HCT116 (cell line): Measurements from ENCODE around the gene CD200.

Experiments used
- EZH2 ChIP-seq: fragments of 200-600 bp; sonication (generic); IDR thresholded peaks from 2 replicates; pipeline ENCODE4 v1.6.1; 2017; ENCODE audit warnings: antibody characterized with exemption, mixed run types
- MAX ChIP-seq: IDR thresholded peaks from 2 replicates; pipeline ENCODE4 v1.6.1; 2012
- POLR2A ChIP-seq: IDR thresholded peaks from 2 replicates; pipeline ENCODE4 v1.7.0; 2011; ENCODE audit warnings: borderline replicate concordance; ENCODE audit not compliant: insufficient read depth, insufficient read length; ENCODE audit errors: extremely low read depth
- POLR2AphosphoS5 ChIP-seq: IDR thresholded peaks from 2 replicates; pipeline ENCODE4 v1.6.1; 2011; ENCODE audit warnings: mild to moderate bottlenecking, low read depth, low read length, moderate library complexity
- RAD21 ChIP-seq: IDR thresholded peaks from 2 replicates; pipeline ENCODE4 v1.6.1; 2012; ENCODE audit warnings: low read depth, mild to moderate bottlenecking
- SIN3A ChIP-seq: IDR thresholded peaks from 2 replicates; pipeline ENCODE4 v1.6.1; 2012; ENCODE audit warnings: low read depth
- ZFX ChIP-seq: fragments of 450-650 bp; IDR thresholded peaks from 2 replicates; pipeline ENCODE4 v1.6.1; 2017
- TF ChIP-seq, protein P1 (sequence below): IDR thresholded peaks from 2 replicates; pipeline ENCODE4 v1.6.1; 2011; ENCODE audit warnings: mild to moderate bottlenecking, low read length, moderate library complexity; ENCODE audit not compliant: insufficient replicate concordance; ENCODE audit errors: extremely low read depth
- TF ChIP-seq, protein P2 (sequence below), 3 experiments: fragments of 200-600 bp in 1 of 3; sonication (generic) in 1 of 3; IDR thresholded peaks in 2 of 3; conservative IDR thresholded peaks in 1 of 3; 2 replicates each; pipeline ENCODE4 v1.5.1; 2012 to 2017; ENCODE audit warnings: low read depth in 2 of 3, low read length in 2 of 3, antibody characterized with exemption in 1 of 3, borderline replicate concordance in 1 of 3, control low read depth in 1 of 3, mild to moderate bottlenecking in 1 of 3, mixed read lengths in 1 of 3, mixed run types in 1 of 3, moderate library complexity in 1 of 3; ENCODE audit not compliant: insufficient read depth in 1 of 3
- TF ChIP-seq, protein P3 (sequence below): IDR thresholded peaks from 2 replicates; pipeline ENCODE4 v1.6.1; 2012; ENCODE audit warnings: low read depth

DNA sequence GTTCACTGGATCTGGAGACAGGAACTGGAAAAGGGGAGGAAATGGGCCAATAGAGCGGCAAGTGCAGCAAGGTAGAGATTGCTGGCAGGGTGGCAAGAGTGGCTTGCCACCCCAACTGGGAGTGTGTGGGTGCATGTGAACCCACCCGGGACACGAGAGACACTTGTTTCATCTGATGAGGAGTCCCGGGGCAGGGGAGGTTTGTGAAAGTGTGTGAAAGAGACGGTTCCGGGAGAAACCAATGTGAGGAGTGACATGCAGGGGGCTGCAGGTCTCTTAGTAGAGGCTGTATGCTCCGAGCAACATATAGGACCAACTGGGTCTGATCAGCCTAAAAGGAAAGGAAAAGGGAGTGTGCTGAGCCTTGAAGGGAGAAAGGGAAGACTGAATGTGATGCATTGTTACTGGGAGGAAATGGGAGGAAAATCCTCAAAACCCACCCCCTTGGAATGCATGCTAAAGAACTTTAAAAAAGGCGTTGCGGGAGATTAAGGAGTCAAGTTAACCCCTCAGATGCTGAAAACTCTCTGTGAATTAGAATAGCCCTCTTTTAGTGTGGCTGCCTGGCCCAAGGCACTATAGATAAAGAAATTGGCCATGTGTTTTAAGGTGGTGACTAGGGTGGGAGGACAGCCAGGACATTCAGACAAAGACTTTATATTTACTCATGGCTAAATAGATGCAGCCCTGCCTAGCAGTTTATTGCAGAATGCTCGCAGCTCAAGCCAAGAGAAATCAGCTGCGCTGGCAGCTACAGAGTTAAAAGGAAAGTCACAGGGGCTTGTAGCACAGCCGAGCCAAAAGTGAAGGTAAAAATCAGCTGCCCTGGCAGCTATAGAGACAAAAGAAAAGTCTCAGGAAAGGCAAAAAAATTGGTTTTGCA is 29.8 kb upstream of the CD200 start:
- TF ChIP-seq, protein P1, sequence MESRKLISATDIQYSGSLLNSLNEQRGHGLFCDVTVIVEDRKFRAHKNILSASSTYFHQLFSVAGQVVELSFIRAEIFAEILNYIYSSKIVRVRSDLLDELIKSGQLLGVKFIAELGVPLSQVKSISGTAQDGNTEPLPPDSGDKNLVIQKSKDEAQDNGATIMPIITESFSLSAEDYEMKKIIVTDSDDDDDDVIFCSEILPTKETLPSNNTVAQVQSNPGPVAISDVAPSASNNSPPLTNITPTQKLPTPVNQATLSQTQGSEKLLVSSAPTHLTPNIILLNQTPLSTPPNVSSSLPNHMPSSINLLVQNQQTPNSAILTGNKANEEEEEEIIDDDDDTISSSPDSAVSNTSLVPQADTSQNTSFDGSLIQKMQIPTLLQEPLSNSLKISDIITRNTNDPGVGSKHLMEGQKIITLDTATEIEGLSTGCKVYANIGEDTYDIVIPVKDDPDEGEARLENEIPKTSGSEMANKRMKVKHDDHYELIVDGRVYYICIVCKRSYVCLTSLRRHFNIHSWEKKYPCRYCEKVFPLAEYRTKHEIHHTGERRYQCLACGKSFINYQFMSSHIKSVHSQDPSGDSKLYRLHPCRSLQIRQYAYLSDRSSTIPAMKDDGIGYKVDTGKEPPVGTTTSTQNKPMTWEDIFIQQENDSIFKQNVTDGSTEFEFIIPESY = no peak
- TF ChIP-seq, protein P2, sequence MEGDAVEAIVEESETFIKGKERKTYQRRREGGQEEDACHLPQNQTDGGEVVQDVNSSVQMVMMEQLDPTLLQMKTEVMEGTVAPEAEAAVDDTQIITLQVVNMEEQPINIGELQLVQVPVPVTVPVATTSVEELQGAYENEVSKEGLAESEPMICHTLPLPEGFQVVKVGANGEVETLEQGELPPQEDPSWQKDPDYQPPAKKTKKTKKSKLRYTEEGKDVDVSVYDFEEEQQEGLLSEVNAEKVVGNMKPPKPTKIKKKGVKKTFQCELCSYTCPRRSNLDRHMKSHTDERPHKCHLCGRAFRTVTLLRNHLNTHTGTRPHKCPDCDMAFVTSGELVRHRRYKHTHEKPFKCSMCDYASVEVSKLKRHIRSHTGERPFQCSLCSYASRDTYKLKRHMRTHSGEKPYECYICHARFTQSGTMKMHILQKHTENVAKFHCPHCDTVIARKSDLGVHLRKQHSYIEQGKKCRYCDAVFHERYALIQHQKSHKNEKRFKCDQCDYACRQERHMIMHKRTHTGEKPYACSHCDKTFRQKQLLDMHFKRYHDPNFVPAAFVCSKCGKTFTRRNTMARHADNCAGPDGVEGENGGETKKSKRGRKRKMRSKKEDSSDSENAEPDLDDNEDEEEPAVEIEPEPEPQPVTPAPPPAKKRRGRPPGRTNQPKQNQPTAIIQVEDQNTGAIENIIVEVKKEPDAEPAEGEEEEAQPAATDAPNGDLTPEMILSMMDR (IDR thresholded peaks at IDR 0.05 in 2 of 3, conservative IDR thresholded peaks at IDR 0.05 in 1 of 3; ENCODE audit: borderline replicate concordance in 1 of 3, insufficient read depth in 1 of 3, low read depth in 2 of 3, low read length in 2 of 3) = no peak
- TF ChIP-seq RAD21 (no peak), EZH2 (no peak), POLR2A (no peak), POLR2AphosphoS5 (no peak), ZFX (no peak), MAX (no peak), SIN3A (no peak)
- TF ChIP-seq, protein P3, sequence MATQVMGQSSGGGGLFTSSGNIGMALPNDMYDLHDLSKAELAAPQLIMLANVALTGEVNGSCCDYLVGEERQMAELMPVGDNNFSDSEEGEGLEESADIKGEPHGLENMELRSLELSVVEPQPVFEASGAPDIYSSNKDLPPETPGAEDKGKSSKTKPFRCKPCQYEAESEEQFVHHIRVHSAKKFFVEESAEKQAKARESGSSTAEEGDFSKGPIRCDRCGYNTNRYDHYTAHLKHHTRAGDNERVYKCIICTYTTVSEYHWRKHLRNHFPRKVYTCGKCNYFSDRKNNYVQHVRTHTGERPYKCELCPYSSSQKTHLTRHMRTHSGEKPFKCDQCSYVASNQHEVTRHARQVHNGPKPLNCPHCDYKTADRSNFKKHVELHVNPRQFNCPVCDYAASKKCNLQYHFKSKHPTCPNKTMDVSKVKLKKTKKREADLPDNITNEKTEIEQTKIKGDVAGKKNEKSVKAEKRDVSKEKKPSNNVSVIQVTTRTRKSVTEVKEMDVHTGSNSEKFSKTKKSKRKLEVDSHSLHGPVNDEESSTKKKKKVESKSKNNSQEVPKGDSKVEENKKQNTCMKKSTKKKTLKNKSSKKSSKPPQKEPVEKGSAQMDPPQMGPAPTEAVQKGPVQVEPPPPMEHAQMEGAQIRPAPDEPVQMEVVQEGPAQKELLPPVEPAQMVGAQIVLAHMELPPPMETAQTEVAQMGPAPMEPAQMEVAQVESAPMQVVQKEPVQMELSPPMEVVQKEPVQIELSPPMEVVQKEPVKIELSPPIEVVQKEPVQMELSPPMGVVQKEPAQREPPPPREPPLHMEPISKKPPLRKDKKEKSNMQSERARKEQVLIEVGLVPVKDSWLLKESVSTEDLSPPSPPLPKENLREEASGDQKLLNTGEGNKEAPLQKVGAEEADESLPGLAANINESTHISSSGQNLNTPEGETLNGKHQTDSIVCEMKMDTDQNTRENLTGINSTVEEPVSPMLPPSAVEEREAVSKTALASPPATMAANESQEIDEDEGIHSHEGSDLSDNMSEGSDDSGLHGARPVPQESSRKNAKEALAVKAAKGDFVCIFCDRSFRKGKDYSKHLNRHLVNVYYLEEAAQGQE = no peak
